HEK293 (cell line): ENCODE results near the gene SLC29A3.

Experiments
- CTCF ChIA-PET: fragments of 350-600 bp; formaldehyde crosslinking; extraction: SDS; loops from one replicate; lab custom pipeline; 2021; ENCODE audit warnings: antibody characterized with exemption; lab: Yijun Ruan, JAX
- POLR2A ChIA-PET: fragments of 300-600 bp; formaldehyde crosslinking; extraction: SDS; loops from one replicate; lab custom pipeline; 2020; ENCODE audit warnings: antibody characterized with exemption, inconsistent platforms; lab: Yijun Ruan, JAX
- H3K27ac ChIP-seq: fragments of 200-500 bp; sonication (Bioruptor generic); 2 replicates; pipeline ENCODE4 v1.5.1; 2014; ENCODE audit warnings: low read depth, low read length, control low read depth, inconsistent platforms; ENCODE audit errors: extremely low read depth
- H3K36me3 ChIP-seq, 2 experiments: fragments of 200-500 bp in 1 of 2; sonication (Bioruptor generic) in 1 of 2; 1 replicate in 1 of 2; 2 replicates in 1 of 2; pipeline ENCODE4 v1.5.1; 2014 to 2017; ENCODE audit warnings: inconsistent platforms in 2 of 2, low read length in 2 of 2; ENCODE audit not compliant: control insufficient read depth in 2 of 2, insufficient read depth in 1 of 2
- H3K4me1 ChIP-seq: fragments of 200-500 bp; sonication (Bioruptor generic); 2 replicates; pipeline ENCODE4 v1.5.1; 2014; ENCODE audit warnings: mild to moderate bottlenecking, low read length, inconsistent platforms; ENCODE audit not compliant: control insufficient read depth, insufficient read depth
- H3K4me3 ChIP-seq: 2 replicates; pipeline ENCODE4 v1.5.1; 2011; ENCODE audit warnings: low read depth, mild to moderate bottlenecking, control low read depth, low read length, moderate library complexity
- H3K9me3 ChIP-seq: fragments of 200-500 bp; sonication (Bioruptor generic); 2 replicates; pipeline ENCODE4 v1.5.1; 2014; ENCODE audit warnings: low read depth, low read length, inconsistent platforms; ENCODE audit not compliant: control insufficient read depth, insufficient read depth
- GLI2 ChIP-seq: fragments of 450-650 bp; formaldehyde crosslinking; IDR thresholded peaks from 2 replicates; pipeline ENCODE4; 2017; ENCODE audit warnings: missing biosample characterization, missing genetic modification characterization, low read depth, borderline replicate concordance
- HOXA7 ChIP-seq: sonication (generic); formaldehyde crosslinking; IDR thresholded peaks from 2 replicates; pipeline ENCODE4 v1.8.1; 2022; ENCODE audit warnings: missing genetic modification reagents, borderline replicate concordance
- HOXD13 ChIP-seq: sonication (generic); formaldehyde crosslinking; IDR thresholded peaks from 2 replicates; pipeline ENCODE4 v1.8.0; 2022; ENCODE audit warnings: missing genetic modification reagents, borderline replicate concordance
- KLF10 ChIP-seq: fragments of 450-650 bp; IDR thresholded peaks from 2 replicates; pipeline ENCODE4 v1.5.1; 2018; ENCODE audit warnings: missing biosample characterization, mild to moderate bottlenecking, missing genetic modification characterization
- KLF7 ChIP-seq: fragments of 450-650 bp; formaldehyde crosslinking; IDR thresholded peaks from 2 replicates; pipeline ENCODE4 v1.5.1; 2016; ENCODE audit warnings: missing biosample characterization, missing genetic modification characterization, borderline replicate concordance
- MYNN ChIP-seq: fragments of 450-650 bp; formaldehyde crosslinking; IDR thresholded peaks from 2 replicates; pipeline ENCODE4 v1.5.1; 2016; ENCODE audit warnings: missing biosample characterization, missing genetic modification characterization, borderline replicate concordance
- SALL2 ChIP-seq: fragments of 450-650 bp; formaldehyde crosslinking; IDR thresholded peaks from 2 replicates; pipeline ENCODE4 v1.5.0; 2017; ENCODE audit warnings: missing biosample characterization, mild to moderate bottlenecking, missing genetic modification characterization, borderline replicate concordance
- TCF7L2 ChIP-seq: IDR thresholded peaks from 2 replicates; pipeline ENCODE4 v1.6.1; 2011; ENCODE audit warnings: low read depth, mild to moderate bottlenecking, inconsistent platforms, low read length, moderate library complexity, borderline replicate concordance
- ZBTB1 ChIP-seq: fragments of 450-650 bp; formaldehyde crosslinking; IDR thresholded peaks from 2 replicates; pipeline ENCODE4 v1.5.1; 2016; ENCODE audit warnings: missing biosample characterization, missing genetic modification characterization
- ZBTB21 ChIP-seq: fragments of 450-650 bp; formaldehyde crosslinking; IDR thresholded peaks from 2 replicates; pipeline ENCODE4 v1.5.1; 2017; ENCODE audit warnings: missing biosample characterization, missing genetic modification characterization
- ZFP41 ChIP-seq: fragments of 450-650 bp; formaldehyde crosslinking; IDR thresholded peaks from 2 replicates; pipeline ENCODE4 v1.5.1; 2016; ENCODE audit warnings: missing biosample characterization, missing genetic modification characterization, borderline replicate concordance
- ZFP69B ChIP-seq: fragments of 450-650 bp; formaldehyde crosslinking; IDR thresholded peaks from 2 replicates; pipeline ENCODE4 v1.5.1; 2016; ENCODE audit warnings: missing biosample characterization, missing genetic modification characterization
- ZNF157 ChIP-seq: fragments of 450-650 bp; formaldehyde crosslinking; IDR thresholded peaks from 2 replicates; pipeline ENCODE4 v1.5.1; 2016; ENCODE audit warnings: missing biosample characterization, missing genetic modification characterization
- ZNF239 ChIP-seq: fragments of 450-650 bp; formaldehyde crosslinking; IDR thresholded peaks from 2 replicates; pipeline ENCODE4 v1.5.1; 2016; ENCODE audit warnings: missing biosample characterization, missing genetic modification characterization
- ZNF391 ChIP-seq: fragments of 450-650 bp; formaldehyde crosslinking; IDR thresholded peaks from 2 replicates; pipeline ENCODE4 v1.5.1; 2016; ENCODE audit warnings: low read depth, missing biosample characterization, missing genetic modification characterization, borderline replicate concordance
- ZNF423 ChIP-seq: fragments of 450-650 bp; formaldehyde crosslinking; IDR thresholded peaks from 2 replicates; pipeline ENCODE4 v1.5.1; 2016; ENCODE audit warnings: missing biosample characterization, missing genetic modification characterization
- ZNF48 ChIP-seq: fragments of 450-650 bp; formaldehyde crosslinking; IDR thresholded peaks from 2 replicates; pipeline ENCODE4 v1.5.1; 2016; ENCODE audit warnings: missing biosample characterization, missing genetic modification characterization
- ZNF518A ChIP-seq: fragments of 450-650 bp; formaldehyde crosslinking; conservative IDR thresholded peaks from 2 replicates; pipeline ENCODE4 v1.5.1; 2016; ENCODE audit warnings: low read depth, missing biosample characterization, missing genetic modification characterization
- ZNF521 ChIP-seq: fragments of 450-650 bp; formaldehyde crosslinking; IDR thresholded peaks from 2 replicates; pipeline ENCODE4 v1.5.1; 2017; ENCODE audit warnings: missing biosample characterization, mild to moderate bottlenecking, missing genetic modification characterization
- ZNF530 ChIP-seq: fragments of 450-650 bp; formaldehyde crosslinking; IDR thresholded peaks from 2 replicates; pipeline ENCODE4 v1.5.1; 2016; ENCODE audit warnings: low read depth, missing biosample characterization, missing genetic modification characterization
- ZNF549 ChIP-seq: fragments of 450-650 bp; IDR thresholded peaks from 2 replicates; pipeline ENCODE4 v1.5.1; 2018; ENCODE audit warnings: missing biosample characterization, missing genetic modification characterization, mild to moderate bottlenecking, inconsistent platforms, moderate library complexity
- ZNF596 ChIP-seq: fragments of 450-650 bp; IDR thresholded peaks from 2 replicates; pipeline ENCODE4 v1.5.0; 2018; ENCODE audit warnings: missing biosample characterization, mild to moderate bottlenecking, missing genetic modification characterization, moderate library complexity
- ZNF654 ChIP-seq: fragments of 450-650 bp; formaldehyde crosslinking; IDR thresholded peaks from 2 replicates; pipeline ENCODE4 v1.5.1; 2016; ENCODE audit warnings: low read depth, missing biosample characterization, missing genetic modification characterization
- ZNF707 ChIP-seq: fragments of 450-650 bp; formaldehyde crosslinking; IDR thresholded peaks from 2 replicates; pipeline ENCODE4 v1.5.1; 2016; ENCODE audit warnings: missing biosample characterization, missing genetic modification characterization
- ZNF776 ChIP-seq: fragments of 450-650 bp; formaldehyde crosslinking; IDR thresholded peaks from 2 replicates; pipeline ENCODE4 v1.5.0; 2017; ENCODE audit warnings: missing biosample characterization, missing genetic modification characterization, borderline replicate concordance
- ZNF792 ChIP-seq: fragments of 450-650 bp; formaldehyde crosslinking; IDR thresholded peaks from 2 replicates; pipeline ENCODE4 v1.5.1; 2016; ENCODE audit warnings: missing biosample characterization, missing genetic modification characterization
- TF ChIP-seq, protein P1 (sequence below): fragments of 450-650 bp; formaldehyde crosslinking; IDR thresholded peaks from 2 replicates; pipeline ENCODE4 v1.5.1; 2016; ENCODE audit warnings: missing biosample characterization, missing genetic modification characterization
- TF ChIP-seq, protein P2 (sequence below): fragments of 450-650 bp; formaldehyde crosslinking; IDR thresholded peaks from 2 replicates; pipeline ENCODE4 v1.5.1; 2017; ENCODE audit warnings: missing biosample characterization, missing genetic modification characterization

Gene SLC29A3

GRCh38 chr10:71395621-71396020 lies 76.6 kb downstream of the SLC29A3 start:
- no peak overlapping the region for H3K27ac ChIP-seq
- no peaks in the 10 kb centered on the region for H3K9me3 ChIP-seq
- POLR2A ChIA-PET = interaction anchor here (1.5 kb wide), 1 partner anchor 313 kb away, joined by 3 read pairs; no protein-coding TSS in a partner anchor
- H3K36me3 ChIP-seq = no peaks in the 10 kb centered on the region
- H3K4me1 ChIP-seq = peaks cover 4% of the 10 kb centered on the region; the same call in 1 of the 2 replicates
- CTCF ChIA-PET = interaction anchor here (0.6 to 2.0 kb wide), 9 partner anchors 9 to 397 kb away, joined by 3 to 12 read pairs (median 3); no protein-coding TSS in a partner anchor
- no peak overlapping the region for H3K4me3 ChIP-seq
- no peak for TF ChIP-seq HOXD13 (CRISPR knock-in tag)
- TF ChIP-seq ZBTB1 (tag by site-specific recombination) = no peak
- no peak for TF ChIP-seq ZNF549 (tag by site-specific recombination)
- no peak for TF ChIP-seq ZNF521
- no peak for TF ChIP-seq GLI2 (tag by site-specific recombination)
- TF ChIP-seq ZNF776 (tag by site-specific recombination) = no peak
- no peak for TF ChIP-seq ZNF48 (tag by site-specific recombination)
- no peak for TF ChIP-seq ZNF157
- no peak for TF ChIP-seq ZNF423 (tag by site-specific recombination)
- TF ChIP-seq ZNF792 (tag by site-specific recombination) = no peak
- no peak for TF ChIP-seq ZNF391 (tag by site-specific recombination)
- no peak for TF ChIP-seq ZNF596 (tag by site-specific recombination)
- TF ChIP-seq KLF10 (tag by site-specific recombination) = no peak
- no peak for TF ChIP-seq ZNF654

GRCh38 chr10:71396084-71396710 lies 77.1 kb downstream of the SLC29A3 start:
- Histone ChIP-seq H3K36me3 (no peaks in the 10 kb centered on the region), H3K27ac (no peak overlapping the region; the same call in 1 of the 2 replicates), H3K4me3 (no peak overlapping the region), H3K9me3 (no peaks in the 10 kb centered on the region), H3K4me1 (peaks cover 4% of the 10 kb centered on the region; the same call in 1 of the 2 replicates)
- ChIA-PET CTCF (interaction anchor here (0.6 to 2.0 kb wide), 6 partner anchors 8 to 313 kb away, joined by 3 to 12 read pairs (median 4); no protein-coding TSS in a partner anchor), POLR2A (interaction anchor here (0.6 to 1.5 kb wide), 2 partner anchors 73 to 312 kb away, joined by 3 read pairs; no protein-coding TSS in a partner anchor)
- no peak for TF ChIP-seq TCF7L2
- no peak for TF ChIP-seq ZNF707 (tag by site-specific recombination)
- no peak for TF ChIP-seq SALL2 (tag by site-specific recombination)
- TF ChIP-seq ZBTB21 (tag by site-specific recombination) = no peak
- TF ChIP-seq ZFP69B (tag by site-specific recombination) = no peak
- no peak for TF ChIP-seq MYNN (tag by site-specific recombination)
- no peak for TF ChIP-seq ZNF239 (tag by site-specific recombination)
- no peak for TF ChIP-seq ZFP41 (tag by site-specific recombination)
- no peak for TF ChIP-seq KLF7
- TF ChIP-seq, protein P1, sequence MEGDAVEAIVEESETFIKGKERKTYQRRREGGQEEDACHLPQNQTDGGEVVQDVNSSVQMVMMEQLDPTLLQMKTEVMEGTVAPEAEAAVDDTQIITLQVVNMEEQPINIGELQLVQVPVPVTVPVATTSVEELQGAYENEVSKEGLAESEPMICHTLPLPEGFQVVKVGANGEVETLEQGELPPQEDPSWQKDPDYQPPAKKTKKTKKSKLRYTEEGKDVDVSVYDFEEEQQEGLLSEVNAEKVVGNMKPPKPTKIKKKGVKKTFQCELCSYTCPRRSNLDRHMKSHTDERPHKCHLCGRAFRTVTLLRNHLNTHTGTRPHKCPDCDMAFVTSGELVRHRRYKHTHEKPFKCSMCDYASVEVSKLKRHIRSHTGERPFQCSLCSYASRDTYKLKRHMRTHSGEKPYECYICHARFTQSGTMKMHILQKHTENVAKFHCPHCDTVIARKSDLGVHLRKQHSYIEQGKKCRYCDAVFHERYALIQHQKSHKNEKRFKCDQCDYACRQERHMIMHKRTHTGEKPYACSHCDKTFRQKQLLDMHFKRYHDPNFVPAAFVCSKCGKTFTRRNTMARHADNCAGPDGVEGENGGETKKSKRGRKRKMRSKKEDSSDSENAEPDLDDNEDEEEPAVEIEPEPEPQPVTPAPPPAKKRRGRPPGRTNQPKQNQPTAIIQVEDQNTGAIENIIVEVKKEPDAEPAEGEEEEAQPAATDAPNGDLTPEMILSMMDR (tag by site-specific recombination) = peak; percentile 87
- TF ChIP-seq, protein P2, sequence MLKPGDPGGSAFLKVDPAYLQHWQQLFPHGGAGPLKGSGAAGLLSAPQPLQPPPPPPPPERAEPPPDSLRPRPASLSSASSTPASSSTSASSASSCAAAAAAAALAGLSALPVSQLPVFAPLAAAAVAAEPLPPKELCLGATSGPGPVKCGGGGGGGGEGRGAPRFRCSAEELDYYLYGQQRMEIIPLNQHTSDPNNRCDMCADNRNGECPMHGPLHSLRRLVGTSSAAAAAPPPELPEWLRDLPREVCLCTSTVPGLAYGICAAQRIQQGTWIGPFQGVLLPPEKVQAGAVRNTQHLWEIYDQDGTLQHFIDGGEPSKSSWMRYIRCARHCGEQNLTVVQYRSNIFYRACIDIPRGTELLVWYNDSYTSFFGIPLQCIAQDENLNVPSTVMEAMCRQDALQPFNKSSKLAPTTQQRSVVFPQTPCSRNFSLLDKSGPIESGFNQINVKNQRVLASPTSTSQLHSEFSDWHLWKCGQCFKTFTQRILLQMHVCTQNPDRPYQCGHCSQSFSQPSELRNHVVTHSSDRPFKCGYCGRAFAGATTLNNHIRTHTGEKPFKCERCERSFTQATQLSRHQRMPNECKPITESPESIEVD = no peak
- no peak for TF ChIP-seq ZNF530 (tag by site-specific recombination)
- no peak for TF ChIP-seq ZNF518A
- TF ChIP-seq HOXA7 = no peak
